Anterior cingulate cortex (tissue), 58 donors: ENCODE results near the gene MFSD1.
"Not testable (repeated sequence)": the region's sequence is repeated elsewhere in the genome, so short reads cannot be mapped to it uniquely, and the experiment has no call there.

Source experiments
- DNase-seq, 58 donors: peaks; one replicate each; lab custom pipeline; 2025; lab: John Stamatoyannopoulos, UW

The MFSD1 gene

DNA sequence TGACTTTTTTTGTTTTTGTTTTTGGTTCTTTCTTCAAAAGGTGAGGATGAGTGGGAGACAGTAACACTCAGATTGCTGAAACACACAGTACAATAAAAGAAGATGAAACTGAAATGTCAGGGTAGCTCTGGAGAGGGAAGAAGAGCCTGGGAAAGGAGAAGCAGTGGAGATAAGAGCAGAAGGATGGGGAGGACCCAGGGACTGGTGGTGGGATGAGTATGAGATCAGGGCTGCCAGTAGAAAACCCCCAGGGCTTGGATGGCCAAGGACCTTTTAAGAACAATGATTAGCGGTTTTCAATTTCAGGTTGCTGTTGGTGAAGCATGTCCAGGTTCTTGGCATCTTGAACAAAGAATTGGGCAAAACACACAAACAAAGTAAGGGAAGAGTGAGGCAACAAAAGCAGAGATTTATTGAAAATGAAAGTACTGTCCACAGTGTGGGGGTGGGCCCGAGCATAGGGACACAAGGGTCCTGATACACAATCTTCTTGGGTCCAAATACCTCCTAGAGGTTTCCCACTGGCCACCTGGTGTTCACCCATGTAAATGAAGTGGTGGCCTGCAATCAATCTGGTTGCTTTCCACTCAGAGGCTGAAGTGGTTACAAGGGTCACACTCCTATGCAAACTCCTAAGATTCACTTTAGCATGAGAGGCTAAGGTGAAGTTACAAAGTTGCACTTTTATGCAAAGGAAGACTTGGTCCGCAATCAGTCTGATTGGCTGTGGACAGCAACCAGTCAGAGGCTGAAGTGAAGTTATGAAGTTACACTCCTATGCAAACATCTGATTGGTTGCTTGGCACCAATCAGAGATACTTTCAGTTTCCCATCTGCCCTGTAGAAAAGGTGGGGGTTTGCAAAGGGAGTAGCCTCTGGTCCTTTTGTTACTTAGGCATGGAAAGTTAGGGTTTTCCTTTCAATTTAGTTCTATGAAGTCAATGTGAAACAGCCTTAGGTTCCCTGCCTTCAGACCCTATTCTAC lies 26.1 kb upstream of the MFSD1 start:
- no peak for DNase-seq

DNA sequence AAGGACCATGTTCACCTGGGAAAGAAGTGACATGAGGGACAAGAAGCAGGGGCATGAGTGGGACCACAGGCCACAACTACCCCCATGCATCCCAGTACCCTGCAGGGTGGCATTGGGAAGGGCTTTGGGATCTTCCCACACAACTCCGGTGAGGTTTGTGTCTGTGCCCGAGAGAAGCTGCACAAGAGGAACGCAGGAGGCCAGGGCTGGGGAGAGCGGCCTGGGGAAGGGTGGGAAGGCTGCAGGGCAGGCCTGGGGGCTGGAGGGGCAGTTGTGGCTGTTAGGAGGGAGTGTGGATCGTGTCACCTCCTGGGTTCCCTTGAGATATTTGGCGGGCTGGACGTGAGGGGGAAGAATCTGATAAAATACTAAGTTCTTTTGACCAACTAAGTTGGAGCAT lies 25.3 kb upstream of the MFSD1 start:
- no peak for DNase-seq

DNA sequence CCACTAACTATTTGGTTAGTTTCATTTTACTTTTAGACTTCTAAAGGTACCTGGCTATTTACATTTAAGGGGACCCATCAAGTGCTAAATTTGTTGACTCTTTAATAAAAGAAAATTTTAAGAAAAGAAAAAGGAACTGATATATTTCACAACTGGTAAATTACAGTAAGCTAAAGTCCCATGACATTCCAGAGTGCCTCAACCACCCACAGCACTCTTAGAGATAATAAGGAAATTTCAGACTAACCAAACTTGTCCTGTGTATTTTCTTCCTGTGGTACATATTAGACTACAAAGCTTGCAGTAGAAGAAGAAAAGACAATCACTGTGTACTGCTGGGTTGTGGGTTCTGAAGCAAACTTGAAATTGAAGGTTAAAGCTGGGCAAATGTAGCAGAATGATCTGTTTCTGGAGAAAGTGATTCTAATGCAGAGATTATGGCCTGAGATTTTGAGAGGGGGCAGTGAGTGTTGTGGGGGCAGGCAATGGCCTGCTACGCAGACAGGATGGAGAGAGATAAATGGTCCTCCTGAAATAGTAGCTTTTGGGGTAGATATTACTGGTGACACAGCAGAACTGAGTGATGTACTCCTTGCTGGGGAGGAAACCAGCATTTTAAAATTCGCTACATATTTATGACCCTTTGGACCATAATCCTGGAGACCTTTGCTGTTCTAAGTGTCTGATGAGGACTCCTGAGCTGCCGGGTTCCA lies 24.5 kb upstream of the MFSD1 start:
- no peak for DNase-seq

DNA sequence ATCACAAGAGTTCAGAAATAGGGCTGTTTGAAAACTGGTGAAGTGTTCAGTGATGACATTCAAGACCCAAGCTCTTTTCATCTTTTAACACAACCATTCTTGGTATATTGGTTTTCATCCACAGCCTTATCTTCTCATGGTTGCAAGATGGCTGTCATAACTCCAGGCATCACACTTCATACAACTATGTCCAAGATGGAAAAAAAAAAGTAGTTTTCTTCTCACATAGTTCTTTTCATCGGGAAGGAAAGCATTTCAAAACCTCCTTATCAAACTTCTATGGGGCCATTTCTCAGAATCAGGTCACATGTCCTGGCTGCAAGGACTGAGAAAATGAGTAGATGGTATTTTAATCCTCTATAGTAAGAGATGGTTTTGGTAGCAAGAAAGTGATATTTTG lies 21.1 kb upstream of the MFSD1 start:
- DNase-seq, result no peak

DNA sequence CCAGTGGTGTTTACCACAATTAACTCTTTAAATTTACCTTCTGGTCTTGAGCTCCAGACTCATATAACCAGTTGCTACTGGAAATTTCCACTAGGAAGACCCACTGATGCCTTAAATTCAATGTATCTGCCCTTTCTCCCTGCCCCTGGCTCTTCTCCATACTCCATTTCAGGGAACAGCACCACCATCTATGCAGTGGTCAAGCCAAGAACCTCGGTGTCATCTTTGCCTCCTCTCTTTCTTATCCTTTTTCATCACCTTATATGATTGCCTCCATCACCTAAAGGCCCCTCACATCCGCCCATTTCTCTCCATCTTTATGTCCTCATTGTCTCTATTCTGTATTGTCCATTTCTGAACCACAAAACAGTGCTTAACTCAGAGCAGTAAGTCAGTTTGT lies 20.7 kb upstream of the MFSD1 start:
- no peak for DNase-seq

DNA sequence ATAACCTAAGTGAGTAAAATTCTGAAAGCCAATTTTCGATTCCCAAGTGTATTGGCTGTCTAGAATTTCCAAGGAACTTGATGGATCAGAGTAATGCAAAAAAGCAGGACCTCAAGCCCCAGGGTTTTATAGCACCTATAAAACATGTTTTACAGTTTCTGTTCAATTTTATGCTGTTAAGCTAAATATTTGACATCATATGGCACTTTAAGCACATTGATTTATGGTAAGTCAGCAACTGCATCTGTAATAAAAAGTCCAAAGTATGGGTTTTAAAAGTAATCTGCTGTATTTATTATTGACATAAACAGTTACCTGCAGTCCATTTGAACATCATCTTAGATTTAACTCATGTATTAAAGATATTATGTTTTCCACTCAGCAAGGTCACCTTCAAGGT lies 20.0 kb upstream of the MFSD1 start:
- DNase-seq, result no peak

DNA sequence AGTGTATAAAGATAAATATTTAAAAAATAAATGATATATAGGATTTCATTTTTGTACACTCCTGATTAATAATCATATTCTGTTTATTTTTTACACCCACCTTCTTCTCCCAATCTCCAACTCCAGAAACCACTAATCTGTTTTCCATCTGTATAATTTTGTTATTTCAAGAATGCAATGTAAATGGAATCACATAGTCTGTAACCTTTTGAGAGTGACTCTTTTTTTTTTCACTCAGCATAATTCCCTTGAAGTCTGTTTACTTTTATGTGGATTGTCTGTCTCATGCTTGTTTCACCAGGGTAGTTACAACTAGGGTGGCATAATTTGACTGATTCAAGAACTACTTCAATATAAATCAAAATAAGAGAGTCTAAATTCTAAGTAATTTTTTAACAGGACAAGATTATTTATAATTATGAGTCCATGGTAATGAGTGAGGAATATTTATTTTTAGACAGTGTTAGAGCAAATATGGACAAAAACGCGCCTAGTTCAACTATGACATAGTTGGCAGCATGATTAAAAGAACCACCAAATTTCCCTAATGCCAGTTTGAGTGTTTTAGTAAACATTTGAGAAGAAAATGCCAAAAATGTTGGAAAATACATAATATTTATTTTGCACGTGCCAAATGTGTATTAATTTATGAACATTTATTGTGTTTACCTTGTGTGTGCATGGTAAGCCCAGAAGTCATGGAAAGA lies 19.4 kb upstream of the MFSD1 start:
- no peak for DNase-seq

DNA sequence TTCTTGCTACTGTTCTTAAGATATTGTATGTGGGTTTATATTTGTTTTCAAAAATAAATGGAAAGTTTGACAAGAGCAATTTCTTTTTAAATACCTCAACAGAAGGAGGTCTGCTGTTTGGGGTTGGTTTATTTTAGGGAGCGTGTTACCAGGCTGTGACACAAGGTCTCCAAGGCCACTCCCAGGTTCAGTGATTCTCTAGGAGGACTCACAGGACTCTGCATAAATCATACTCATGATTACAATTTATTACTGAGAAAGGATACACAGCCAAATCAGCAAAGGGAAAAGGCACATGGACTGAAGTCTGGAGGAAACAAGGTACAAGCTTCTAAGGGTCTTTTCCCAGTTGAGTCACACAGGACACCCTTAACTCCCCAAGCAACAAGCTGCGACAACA lies 18.8 kb upstream of the MFSD1 start:
- DNase-seq, result no peak

DNA sequence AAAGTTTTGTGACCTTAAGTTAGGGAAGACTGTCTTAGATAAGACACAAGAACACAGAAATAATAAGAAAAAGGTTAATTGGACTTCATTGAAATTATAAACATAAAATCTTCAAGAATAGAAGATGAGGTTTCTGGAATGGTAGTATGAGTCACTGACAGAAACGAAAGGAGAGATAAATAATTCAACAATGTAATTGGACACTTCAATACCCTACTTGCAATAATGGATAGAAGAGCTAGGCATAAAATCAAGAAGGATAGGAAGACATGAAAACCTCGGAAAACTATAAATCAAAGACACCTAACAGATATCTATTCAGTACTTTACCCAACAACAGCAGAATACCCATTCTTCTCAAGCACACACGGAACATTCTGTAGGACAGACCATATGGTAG lies 15.9 kb upstream of the MFSD1 start:
- no peak for DNase-seq

DNA sequence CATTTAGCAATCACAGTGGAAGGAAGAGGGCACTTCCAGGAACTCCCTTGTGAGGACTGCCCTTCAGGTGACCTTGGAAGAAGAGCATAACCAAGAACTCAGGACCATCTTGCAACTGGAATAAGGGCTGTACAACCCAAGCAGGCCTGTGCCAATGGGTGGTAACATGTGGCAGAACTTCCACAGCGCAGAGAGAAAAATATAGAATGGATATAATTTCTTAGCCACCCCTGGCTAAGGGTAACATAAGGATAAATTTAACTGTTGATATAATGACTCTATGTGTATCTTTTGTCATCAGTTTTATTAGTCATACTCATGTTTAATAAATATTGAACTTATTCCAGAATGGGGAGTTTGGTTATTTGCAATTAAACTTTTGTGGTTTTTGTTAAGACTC lies 13.4 kb upstream of the MFSD1 start:
- no peak for DNase-seq

DNA sequence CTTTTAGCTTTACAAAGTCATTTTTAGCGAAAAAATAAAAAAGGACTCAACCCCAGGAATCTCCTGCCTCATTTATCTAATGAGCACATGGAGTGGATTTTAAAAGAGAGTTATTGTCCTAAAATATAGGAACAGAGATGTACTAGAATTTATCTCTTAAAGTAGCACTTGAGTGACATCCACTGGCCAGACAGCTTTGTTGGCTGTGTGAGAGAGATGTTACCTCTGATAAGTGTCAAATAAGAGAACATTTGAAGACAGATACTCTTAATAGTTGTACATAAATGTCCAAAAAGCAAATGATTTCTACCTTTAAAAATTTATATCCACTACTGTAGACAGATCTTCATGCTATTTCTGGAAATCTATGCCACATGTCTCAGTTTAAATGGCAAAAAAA lies 12.3 kb upstream of the MFSD1 start:
- no peak for DNase-seq

DNA sequence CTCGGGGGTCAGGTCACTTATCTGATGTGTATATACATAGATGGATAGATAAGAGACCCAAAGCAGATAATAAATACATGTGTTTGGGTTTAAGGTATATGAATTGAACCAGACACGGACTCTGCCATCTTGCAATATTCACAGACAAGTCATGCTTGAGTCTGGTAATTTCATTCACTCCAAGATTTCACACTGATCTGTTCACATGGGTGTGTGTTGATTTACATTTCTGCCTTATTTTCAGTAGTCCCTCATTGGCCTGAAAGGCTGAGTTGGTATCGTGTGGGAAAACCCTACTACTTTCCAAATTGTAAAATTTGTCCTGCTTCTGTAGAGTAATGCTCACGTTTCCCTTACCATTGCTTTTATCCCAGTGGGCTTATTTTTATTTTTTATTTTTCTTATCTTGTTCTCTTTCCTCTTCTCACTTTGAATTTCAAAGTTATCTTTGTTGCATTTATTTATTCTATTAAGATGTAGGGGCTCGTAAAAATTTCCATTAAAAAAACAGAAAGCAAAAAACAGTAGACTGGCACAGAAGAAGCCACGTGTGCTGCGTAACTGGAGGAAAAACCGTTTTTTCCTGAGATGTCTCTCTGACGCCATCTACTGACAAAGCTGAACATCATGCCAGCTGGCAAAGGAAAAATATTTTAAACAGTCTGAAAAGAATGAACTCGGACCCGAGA lies 10.8 kb upstream of the MFSD1 start:
- DNase-seq, result peak in 14 of 58 donors; percentile 2 to 64 (median 10)

DNA sequence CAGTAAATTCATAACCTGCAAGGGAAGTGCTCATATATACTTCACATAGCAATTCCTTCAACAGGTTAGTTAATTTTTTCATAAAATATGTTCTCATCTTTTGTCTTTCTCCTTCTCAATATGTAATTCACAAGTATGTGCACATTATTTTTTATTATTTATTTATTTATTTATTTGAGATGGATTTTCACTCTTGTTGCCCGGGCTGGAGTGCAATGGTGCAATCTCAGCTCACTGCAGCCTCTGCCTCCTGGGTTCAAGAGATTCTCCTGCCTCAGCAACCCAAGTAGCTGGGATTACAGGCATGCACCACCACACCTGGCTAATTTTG lies 10.3 kb upstream of the MFSD1 start:
- not testable (repeated sequence) for DNase-seq

DNA sequence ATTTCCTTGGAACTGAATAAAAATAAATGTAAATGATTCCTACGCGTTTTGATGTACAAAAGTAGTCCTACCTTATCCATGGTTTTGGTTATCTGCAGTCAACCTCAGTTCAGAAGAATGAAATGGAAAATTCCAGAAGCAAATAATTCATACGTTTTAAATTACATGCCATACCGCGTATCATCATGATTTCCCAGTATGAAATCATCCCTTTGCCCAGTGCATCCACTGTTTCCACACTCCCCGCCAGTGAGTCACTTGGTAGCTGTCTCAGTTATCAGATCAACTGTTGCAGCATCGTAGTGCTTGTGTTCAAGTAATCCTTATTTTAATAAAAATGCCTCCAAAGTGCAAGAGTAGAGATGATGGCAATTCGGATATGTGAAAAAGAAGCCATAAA lies 9.1 kb upstream of the MFSD1 start:
- DNase-seq, result no peak

DNA sequence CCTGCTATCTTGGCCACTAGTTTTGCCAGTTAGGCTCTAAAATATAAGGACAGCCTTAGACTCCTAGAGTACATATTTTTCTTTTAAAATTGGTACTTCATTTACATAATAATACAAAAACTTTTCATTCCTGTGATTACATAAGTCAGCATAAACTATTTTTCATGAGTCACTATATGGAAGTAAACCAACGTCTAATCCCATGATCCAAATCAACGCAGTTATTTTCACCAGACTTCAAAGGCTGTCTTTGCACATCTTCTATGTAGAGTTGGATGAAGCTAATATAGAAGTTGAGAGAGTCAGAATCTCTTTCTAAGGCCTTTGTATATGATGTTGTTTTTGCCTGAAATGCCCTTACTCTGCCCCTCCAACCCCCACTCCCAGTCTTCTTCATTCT lies 7.6 kb upstream of the MFSD1 start:
- DNase-seq, result no peak

DNA sequence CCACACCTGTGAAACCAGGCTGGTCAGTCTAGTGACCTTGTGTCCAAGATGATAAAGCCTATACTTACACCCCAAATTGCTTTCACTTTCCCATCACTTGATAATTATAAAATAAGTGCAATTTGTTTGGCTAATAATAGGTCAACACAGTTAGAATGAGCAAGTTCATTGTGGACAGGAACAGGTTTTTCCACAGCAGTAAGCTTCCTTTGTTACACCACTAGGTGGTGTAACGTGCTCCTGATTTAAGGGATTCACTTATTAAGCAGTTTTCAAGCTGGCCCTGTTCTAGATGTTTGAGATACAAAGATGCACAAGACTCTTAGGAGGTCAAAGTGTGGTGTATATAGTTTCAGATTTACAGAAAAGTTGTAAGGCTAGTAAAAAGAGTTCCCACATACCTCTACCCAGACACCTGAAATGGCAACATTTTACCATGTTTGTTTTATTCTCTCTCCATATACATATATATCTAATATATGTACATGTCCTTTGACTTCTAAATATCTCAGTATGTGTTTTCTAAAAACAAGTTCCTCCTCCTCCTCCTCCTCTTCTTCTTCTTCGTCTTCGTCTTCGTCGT lies 6.8 kb upstream of the MFSD1 start:
- DNase-seq, result no peak

DNA sequence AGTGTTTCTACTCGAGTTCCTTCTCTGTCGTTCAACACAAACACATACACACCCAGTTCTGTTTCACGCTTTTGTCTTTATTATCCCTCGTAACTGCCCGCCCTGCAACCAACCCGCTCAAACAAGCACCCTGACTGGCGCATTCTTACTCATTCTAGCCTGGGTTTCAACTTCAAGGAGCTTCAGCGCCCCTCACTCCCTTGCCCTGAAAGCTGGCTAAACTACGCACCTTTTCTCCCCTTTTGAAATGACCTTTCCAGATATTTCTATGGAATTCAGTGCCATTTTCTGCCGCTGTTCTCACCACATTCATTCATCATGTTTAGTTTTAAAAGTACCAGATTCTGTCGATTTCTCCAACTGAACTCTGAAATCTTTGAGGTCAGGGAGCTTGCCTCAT lies 653 bp upstream of the MFSD1 start:
- DNase-seq, result peak in 17 of 58 donors; percentile 2 to 45 (median 25)

DNA sequence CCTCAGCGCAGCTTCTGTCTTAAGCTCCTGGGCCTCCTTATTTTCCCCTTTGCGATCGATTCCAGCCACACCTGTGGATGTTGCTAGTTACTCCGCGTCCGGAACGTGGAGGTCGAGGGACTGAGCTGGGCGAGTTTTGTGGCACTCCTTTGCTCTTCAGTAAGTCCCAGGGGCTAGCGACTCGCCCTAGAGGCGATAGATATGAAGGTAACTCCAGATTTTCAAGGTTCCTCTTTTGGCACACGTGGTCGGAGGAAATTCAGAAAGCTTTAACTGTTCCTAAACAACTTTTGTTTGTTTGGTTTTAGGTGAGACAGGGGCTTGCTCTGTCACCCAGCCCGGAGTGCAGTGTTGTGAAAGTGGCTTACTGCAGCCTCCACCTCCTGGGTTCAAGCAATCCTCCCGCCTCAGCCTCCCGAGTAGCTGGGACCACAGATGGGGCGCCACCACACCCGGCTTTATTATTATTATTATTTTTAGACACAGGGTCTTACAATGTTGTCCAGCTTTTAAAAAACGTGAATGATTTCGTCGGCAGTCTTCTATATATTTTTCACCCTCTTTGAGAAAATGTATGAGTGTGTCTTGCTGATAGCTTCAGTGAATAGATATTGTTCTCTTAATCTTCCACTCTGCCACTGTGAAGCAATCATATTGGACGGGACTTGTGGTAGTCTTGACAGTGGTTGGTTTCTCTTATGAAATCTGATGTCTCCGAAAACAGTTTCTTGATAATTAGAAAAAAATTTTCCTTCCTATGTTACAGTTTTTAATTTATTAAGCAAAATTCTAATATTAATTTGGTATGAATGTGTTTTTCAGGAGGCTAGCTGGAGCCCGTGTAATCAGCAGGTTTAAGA lies 785 bp downstream of the MFSD1 start:
- DNase-seq, result peak in 6 of 58 donors; percentile 14 to 62 (median 48)

DNA sequence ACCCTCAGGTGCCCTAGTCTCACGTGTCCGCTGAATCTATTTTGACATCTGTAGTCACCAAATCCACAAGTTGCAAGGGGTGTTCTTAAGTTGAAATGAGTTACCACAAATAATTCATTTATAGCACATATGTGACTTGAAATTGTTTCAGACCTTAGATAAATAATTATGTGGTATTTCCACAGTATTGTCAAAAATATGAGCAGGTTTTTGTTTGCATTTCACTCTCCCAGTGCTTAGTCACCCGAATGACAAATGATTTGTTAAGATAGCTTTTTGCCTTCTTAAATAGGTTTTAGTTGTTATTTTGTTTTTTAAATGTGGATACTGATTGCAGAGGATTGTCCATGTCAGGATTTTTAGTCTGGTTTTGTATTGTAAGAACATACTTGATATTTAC lies 2.6 kb downstream of the MFSD1 start:
- no peak for DNase-seq
